NT2/D1 (cell line): Measurements from ENCODE around the gene SCAP.
A peak's percentile ranks its signal among the peaks of the same experiment; 100 is the strongest.

ENCODE experiments used
- DNase-seq: peaks from one replicate; pipeline ENCODE4 v3.0.0-alpha.2; 2011; ENCODE audit warnings: low read depth, low spot score
- H3K27me3 ChIP-seq: 2 replicates; pipeline ENCODE4 v1.6.0; 2011; ENCODE audit warnings: mild to moderate bottlenecking; ENCODE audit not compliant: insufficient read length, insufficient read depth
- H3K36me3 ChIP-seq: 2 replicates; pipeline ENCODE4 v1.6.1; 2011; ENCODE audit warnings: mild to moderate bottlenecking, low read length, mixed read lengths; ENCODE audit not compliant: insufficient read depth, insufficient read length
- H3K4me1 ChIP-seq: 2 replicates; pipeline ENCODE4 v1.5.1; 2011; ENCODE audit not compliant: insufficient read depth, insufficient read length
- H3K4me3 ChIP-seq: 2 replicates; pipeline ENCODE4 v1.5.1; 2011; ENCODE audit warnings: low read depth; ENCODE audit not compliant: insufficient read length
- H3K9ac ChIP-seq: 2 replicates; pipeline ENCODE4 v1.6.0; 2011; ENCODE audit warnings: low read depth; ENCODE audit not compliant: insufficient read length
- H3K9me3 ChIP-seq: 2 replicates; pipeline ENCODE4 v1.5.1; 2011; ENCODE audit warnings: mild to moderate bottlenecking, low read length; ENCODE audit not compliant: insufficient read depth
- SUZ12 ChIP-seq: IDR thresholded peaks from 2 replicates; pipeline ENCODE4 v1.6.1; 2011; ENCODE audit not compliant: insufficient read length, insufficient read depth; ENCODE audit errors: extremely low read depth
- YY1 ChIP-seq: IDR thresholded peaks from 2 replicates; pipeline ENCODE4 v1.6.1; 2011; ENCODE audit not compliant: insufficient read length, insufficient read depth
- ZNF274 ChIP-seq: IDR thresholded peaks from 2 replicates; pipeline ENCODE4 v1.6.1; 2011; ENCODE audit warnings: mild to moderate bottlenecking, low read depth, low read length

Gene SCAP

GRCh38 chr3:47475570-47476329, at the start of gene SCAP:
Gene SCAP, minus strand, starts transcription at chr3:47475941. Its CDS starts 32,948 bp downstream, at chr3:47442993.
- TF ChIP-seq YY1 (no peak), SUZ12 (no peak), ZNF274 (no peak)
- H3K27me3 ChIP-seq: no peaks in the 10 kb centered on the region
- peaks cover 10% of the 10 kb centered on the region for H3K4me1 ChIP-seq
- no peaks in the 10 kb centered on the region for H3K9me3 ChIP-seq
- H3K4me3 ChIP-seq: peak within 1 kb of the TSS; percentile 91
- peak; percentile 90 for DNase-seq
- H3K9ac ChIP-seq: peak within 1 kb of the TSS; percentile 95
- peaks cover 3% of the 10 kb centered on the region for H3K36me3 ChIP-seq

DNA sequence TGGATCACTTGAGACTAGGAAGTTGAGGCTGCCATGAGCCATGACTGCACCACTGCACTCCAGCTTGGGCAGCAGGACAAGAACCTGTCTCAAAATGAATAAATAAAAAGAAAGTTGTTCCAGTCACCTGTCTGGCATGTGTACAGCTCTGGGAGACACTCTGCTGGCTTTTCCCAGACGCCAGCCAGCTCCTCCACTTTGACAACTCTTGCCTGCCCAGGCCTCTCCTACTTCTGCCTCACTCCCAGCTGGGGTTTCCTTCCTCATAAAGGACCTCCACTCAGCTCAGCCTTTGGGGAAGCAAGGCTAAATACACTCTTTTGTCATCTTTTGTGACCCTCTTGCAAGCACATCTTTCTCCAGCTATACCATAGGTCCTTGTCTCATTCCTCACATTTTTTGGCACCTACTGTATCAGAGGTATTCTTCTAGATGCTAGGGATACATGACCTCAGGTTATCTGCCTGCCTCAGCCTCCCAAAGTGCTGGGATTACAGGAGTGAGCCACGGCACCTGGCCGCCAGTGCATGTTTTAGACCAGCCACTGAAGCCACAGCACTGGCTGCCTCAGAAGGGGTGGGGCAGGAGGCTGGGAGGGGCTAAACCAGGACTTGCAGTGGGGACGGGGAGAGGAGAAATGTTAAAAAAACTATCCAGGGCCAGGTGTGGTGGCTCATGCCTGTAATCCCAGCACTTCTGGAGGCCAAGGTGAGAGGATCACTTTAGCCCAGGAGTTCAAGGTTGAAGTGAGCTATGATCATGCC, 47.8 kb upstream of the SCAP start:
- no peak overlapping the region for H3K9ac ChIP-seq
- no peaks in the 10 kb centered on the region for H3K36me3 ChIP-seq
- H3K4me3 ChIP-seq: no peak overlapping the region
- no peak for DNase-seq
- peaks cover 7% of the 10 kb centered on the region for H3K4me1 ChIP-seq
- peaks cover 10% of the 10 kb centered on the region for H3K27me3 ChIP-seq
- H3K9me3 ChIP-seq: no peaks in the 10 kb centered on the region
- TF ChIP-seq YY1 (no peak), ZNF274 (no peak), SUZ12 (no peak)

GRCh38 chr3:47522082-47522987, 46.6 kb upstream of the SCAP start:
- DNase-seq: peak; percentile 88
- Histone ChIP-seq H3K4me1 (peaks cover 7% of the 10 kb centered on the region), H3K9ac (peak overlapping the region; percentile 26), H3K36me3 (no peaks in the 10 kb centered on the region), H3K4me3 (no peak overlapping the region), H3K9me3 (no peaks in the 10 kb centered on the region), H3K27me3 (peaks cover 10% of the 10 kb centered on the region)
- TF ChIP-seq ZNF274: no peak
- no peak for TF ChIP-seq YY1
- no peak for TF ChIP-seq SUZ12

- DNase-seq: peak; percentile 55
- Histone ChIP-seq H3K9me3 (no peaks in the 10 kb centered on the region), H3K27me3 (peaks cover 10% of the 10 kb centered on the region), H3K4me3 (no peak overlapping the region), H3K9ac (peak overlapping the region; percentile 34), H3K36me3 (no peaks in the 10 kb centered on the region), H3K4me1 (peaks cover 7% of the 10 kb centered on the region)
- TF ChIP-seq SUZ12 (no peak), ZNF274 (no peak), YY1 (no peak)
These were observed 45.0 kb upstream of the SCAP start for GRCh38 chr3:47520756-47521155.

- no peak for DNase-seq
- Histone ChIP-seq H3K9me3 (no peaks in the 10 kb centered on the region), H3K36me3 (no peaks in the 10 kb centered on the region), H3K9ac (no peak overlapping the region), H3K4me1 (peaks cover 7% of the 10 kb centered on the region), H3K27me3 (peaks cover 8% of the 10 kb centered on the region), H3K4me3 (no peak overlapping the region)
- TF ChIP-seq SUZ12 (no peak), YY1 (no peak), ZNF274 (no peak)
These were observed 42.2 kb upstream of the SCAP start for GRCh38 chr3:47517937-47518336.

- Histone ChIP-seq H3K9me3 (no peaks in the 10 kb centered on the region), H3K4me3 (no peak overlapping the region), H3K27me3 (no peaks in the 10 kb centered on the region), H3K36me3 (peaks cover 11% of the 10 kb centered on the region), H3K9ac (no peak overlapping the region), H3K4me1 (peaks cover 5% of the 10 kb centered on the region)
- no peak for DNase-seq
- TF ChIP-seq ZNF274: no peak
- no peak for TF ChIP-seq SUZ12
- no peak for TF ChIP-seq YY1
These were observed 40.2 kb upstream of the SCAP start for GRCh38 chr3:47515864-47516319.
